Naive thymus-derived CD8-positive, alpha-beta T cell (primary cell): ENCODE data around the gene PCGF3. TPM values are rescaled to one million over a fixed set of nuclear protein-coding genes. Genes with fewer than 3 reads are reported as not detected.
"Not testable (repeated sequence)": the region's sequence is repeated elsewhere in the genome, so short reads cannot be mapped to it uniquely, and the experiment has no call there.

ENCODE experiments used
- ATAC-seq, 2 donors: fragments of 150-1000 bp; cut with Tn5 transposase in 1 of 2; sonication (Bioruptor Pico), chemical (Tn5 transposase) in 1 of 2; 1 replicate in 1 of 2; 2 replicates in 1 of 2; pipeline ENCODE4 v1.10.0; 2021; ENCODE audit warnings: mild to moderate bottlenecking in 2 of 2, moderate library complexity in 2 of 2
- POLR2A ChIA-PET: fragments of 350-600 bp; sonication (Branson Sonifier 250); formaldehyde crosslinking; loops from one replicate; lab custom pipeline; 2021; ENCODE audit warnings: antibody characterized with exemption; lab: Charles Lee
- DNase-seq, 10 donors: peaks; one replicate each; pipeline versions ENCODE4 v3.0.0 to v3.0.0-alpha.2; 2020 to 2022
- H3K27ac Mint-ChIP-seq, 10 donors: one replicate each; pipeline ENCODE4 v1.8.0; 2020 to 2022; ENCODE audit warnings: mild to moderate bottlenecking in 10 of 10, mixed read lengths in 10 of 10, moderate library complexity in 4 of 10, inconsistent platforms in 1 of 10
- H3K27me3 Mint-ChIP-seq, 5 donors: one replicate each; pipeline ENCODE4 v1.8.0; 2021 to 2022; ENCODE audit warnings: mixed read lengths in 5 of 5
- H3K36me3 Mint-ChIP-seq, 3 donors: one replicate each; pipeline ENCODE4 v1.8.0; 2020 to 2022; ENCODE audit warnings: mixed read lengths in 3 of 3, mild to moderate bottlenecking in 2 of 3, inconsistent platforms in 1 of 3
- H3K4me1 Mint-ChIP-seq, 4 donors: one replicate each; pipeline ENCODE4 v1.8.0; 2021 to 2022; ENCODE audit warnings: mixed read lengths in 4 of 4
- H3K4me3 Mint-ChIP-seq, 10 donors: one replicate each; pipeline ENCODE4 v1.8.0; 2020 to 2022; ENCODE audit warnings: mild to moderate bottlenecking in 10 of 10, mixed read lengths in 10 of 10, moderate library complexity in 6 of 10, inconsistent platforms in 1 of 10
- H3K9me3 Mint-ChIP-seq, 9 donors: one replicate each; pipeline ENCODE4 v1.8.0; 2020 to 2022; ENCODE audit warnings: mixed read lengths in 9 of 9, mild to moderate bottlenecking in 3 of 9, inconsistent platforms in 1 of 9, moderate library complexity in 1 of 9
- polyA plus RNA-seq, 3 donors: library from polyadenylated mRNA; unstranded; fragments of 300-500 nt; fragmentation: Illumina TruSeq; gene quantifications; one replicate each; pipeline ENCODE4 v1.2.3, GENCODE V29; 2021
- total RNA-seq, 8 experiments: library from RNA in 2 of 8; stranded (reverse) in 2 of 8; gene quantifications; one replicate each; pipeline ENCODE4 v1.2.3 and lab custom pipeline; 2021 to 2026

PCGF3 gene
- total and polyA plus RNA-seq, 5 experiments from 2014 or later, result 3.4 to 49.3 (median 4.4) TPM

- peaks cover 0 to 11% (median 0%) of the 10 kb centered on the region in 9 donors for H3K9me3 Mint-ChIP-seq
- peak overlapping the region in 1 of 10 donors; percentile 75 for H3K27ac Mint-ChIP-seq
- H3K4me3 Mint-ChIP-seq, result no peak overlapping the region
- ATAC-seq (no peak), DNase-seq (peak in 1 of 10 donors; percentile 36)
- H3K27me3 Mint-ChIP-seq, result peaks cover 3 to 34% (median 17%) of the 10 kb centered on the region in 5 donors
- POLR2A ChIA-PET, result no interaction called here
- H3K36me3 Mint-ChIP-seq, result peaks cover 0 to 5% (median 3%) of the 10 kb centered on the region in 3 donors
- H3K4me1 Mint-ChIP-seq, result peaks cover 3 to 7% (median 4%) of the 10 kb centered on the region in 4 donors
These were observed 98.3 kb downstream of the PCGF3 start for GRCh38 chr4:803884-804283.

- POLR2A ChIA-PET, result no interaction called here
- Mint-ChIP-seq H3K27ac (no peak overlapping the region), H3K4me1 (peaks cover 0 to 3% (median 0%) of the 10 kb centered on the region in 4 donors), H3K4me3 (no peak overlapping the region), H3K9me3 (peaks cover 0 to 11% (median 0%) of the 10 kb centered on the region in 9 donors), H3K36me3 (peaks cover 0 to 5% (median 3%) of the 10 kb centered on the region in 3 donors), H3K27me3 (peaks cover 3 to 32% (median 17%) of the 10 kb centered on the region in 5 donors)
- DNase-seq (peak in 1 of 10 donors; percentile 31), ATAC-seq (no peak)
These were observed 99.2 kb downstream of the PCGF3 start for GRCh38 chr4:804804-805203.

GRCh38 chr4:806979-807378, 101.3 kb downstream of the PCGF3 start:
- ATAC-seq, H3K36me3 Mint-ChIP-seq, DNase-seq, POLR2A ChIA-PET, H3K27ac Mint-ChIP-seq, H3K4me1 Mint-ChIP-seq, H3K9me3 Mint-ChIP-seq, H3K4me3 Mint-ChIP-seq: not testable (repeated sequence)
- H3K27me3 Mint-ChIP-seq, result peaks cover 8 to 37% (median 29%) of the 10 kb centered on the region in 5 donors

- no peak overlapping the region for H3K4me3 Mint-ChIP-seq
- peaks cover 0 to 5% (median 0%) of the 10 kb centered on the region in 3 donors for H3K36me3 Mint-ChIP-seq
- peaks cover 0 to 6% (median 0%) of the 10 kb centered on the region in 9 donors for H3K9me3 Mint-ChIP-seq
- no peak for ATAC-seq
- no peaks in the 10 kb centered on the region for H3K4me1 Mint-ChIP-seq
- no peak for DNase-seq
- POLR2A ChIA-PET, result no interaction called here
- peaks cover 12 to 45% (median 33%) of the 10 kb centered on the region in 5 donors for H3K27me3 Mint-ChIP-seq
- H3K27ac Mint-ChIP-seq, result no peak overlapping the region
These were observed 102.2 kb downstream of the PCGF3 start for GRCh38 chr4:807792-808191.

- POLR2A ChIA-PET, result no interaction called here
- H3K36me3 Mint-ChIP-seq, result peaks cover 0 to 3% (median 0%) of the 10 kb centered on the region in 3 donors
- ATAC-seq (no peak), DNase-seq (no peak)
- H3K9me3 Mint-ChIP-seq, result peaks cover 0 to 6% (median 0%) of the 10 kb centered on the region in 9 donors
- H3K4me1 Mint-ChIP-seq, result no peaks in the 10 kb centered on the region
- no peak overlapping the region for H3K27ac Mint-ChIP-seq
- H3K27me3 Mint-ChIP-seq, result peaks cover 21 to 50% (median 41%) of the 10 kb centered on the region in 5 donors
- no peak overlapping the region for H3K4me3 Mint-ChIP-seq
These were observed 103.4 kb downstream of the PCGF3 start for GRCh38 chr4:808860-809570.

- POLR2A ChIA-PET, result no interaction called here
- Mint-ChIP-seq H3K9me3 (no peaks in the 10 kb centered on the region), H3K27ac (no peak overlapping the region), H3K4me3 (no peak overlapping the region), H3K4me1 (no peaks in the 10 kb centered on the region), H3K36me3 (no peaks in the 10 kb centered on the region), H3K27me3 (peaks cover 28 to 79% (median 43%) of the 10 kb centered on the region in 5 donors)
- ATAC-seq, result no peak
- no peak for DNase-seq
These were observed 108.3 kb downstream of the PCGF3 start for GRCh38 chr4:813900-814299.

GRCh38 chr4:814312-814850, 108.7 kb downstream of the PCGF3 start:
- no peaks in the 10 kb centered on the region for H3K4me1 Mint-ChIP-seq
- no peak overlapping the region for H3K27ac Mint-ChIP-seq
- H3K4me3 Mint-ChIP-seq, result no peak overlapping the region
- no peaks in the 10 kb centered on the region for H3K9me3 Mint-ChIP-seq
- POLR2A ChIA-PET, result no interaction called here
- ATAC-seq, result no peak
- peaks cover 28 to 79% (median 44%) of the 10 kb centered on the region in 5 donors for H3K27me3 Mint-ChIP-seq
- no peaks in the 10 kb centered on the region for H3K36me3 Mint-ChIP-seq
- no peak for DNase-seq

GRCh38 chr4:815464-816146, 110.0 kb downstream of the PCGF3 start:
- ATAC-seq (no peak), DNase-seq (no peak)
- POLR2A ChIA-PET, result no interaction called here
- Mint-ChIP-seq H3K27me3 (peaks cover 28 to 92% (median 47%) of the 10 kb centered on the region in 5 donors), H3K4me1 (no peaks in the 10 kb centered on the region), H3K9me3 (no peaks in the 10 kb centered on the region), H3K4me3 (no peak overlapping the region), H3K27ac (no peak overlapping the region), H3K36me3 (no peaks in the 10 kb centered on the region)

GRCh38 chr4:818106-818921, 112.7 kb downstream of the PCGF3 start:
- Mint-ChIP-seq H3K27ac (peak overlapping the region in 1 of 10 donors; percentile 87), H3K4me3 (no peak overlapping the region), H3K4me1 (peaks cover 0 to 6% (median 1%) of the 10 kb centered on the region in 4 donors), H3K9me3 (peaks cover 0 to 5% (median 0%) of the 10 kb centered on the region in 9 donors), H3K36me3 (peaks cover 0 to 4% (median 0%) of the 10 kb centered on the region in 3 donors), H3K27me3 (peaks cover 23 to 94% (median 49%) of the 10 kb centered on the region in 5 donors)
- ATAC-seq (no peak), DNase-seq (no peak)
- POLR2A ChIA-PET, result interaction anchor here (0.5 kb wide), 1 partner anchor 20 kb away, joined by 6 read pairs; no protein-coding TSS in a partner anchor

GRCh38 chr4:819401-820229, 114.0 kb downstream of the PCGF3 start:
- H3K27me3 Mint-ChIP-seq, result peaks cover 15 to 94% (median 38%) of the 10 kb centered on the region in 5 donors
- no peak overlapping the region for H3K27ac Mint-ChIP-seq
- DNase-seq, result no peak
- ATAC-seq, result no peak
- POLR2A ChIA-PET, result no interaction called here
- peaks cover 0 to 5% (median 0%) of the 10 kb centered on the region in 9 donors for H3K9me3 Mint-ChIP-seq
- H3K4me1 Mint-ChIP-seq, result peaks cover 0 to 6% (median 3%) of the 10 kb centered on the region in 4 donors
- peaks cover 0 to 4% (median 0%) of the 10 kb centered on the region in 3 donors for H3K36me3 Mint-ChIP-seq
- no peak overlapping the region for H3K4me3 Mint-ChIP-seq
